ENCODE data around the gene GPR183. TPM values are rescaled to one million over a fixed set of nuclear protein-coding genes. Genes with fewer than 3 reads are reported as not detected.

The GPR183 gene
- total RNA-seq, 1 donor from 2014 or later = not detected

- TF ChIP-seq CTCF (conservative IDR thresholded peaks at IDR 0.05) = no peak
- no peaks in the 10 kb centered on the region for H3K27me3 Mint-ChIP-seq (ENCODE audit: low read depth)
- H3K9me3 Mint-ChIP-seq = no peaks in the 10 kb centered on the region
- no peaks in the 10 kb centered on the region for H3K36me3 Mint-ChIP-seq (ENCODE audit: low read depth)
- H3K27ac Mint-ChIP-seq (ENCODE audit: unreplicated experiment) = no peak overlapping the region
- H3K4me3 Mint-ChIP-seq = no peak overlapping the region
- H3K4me1 Mint-ChIP-seq = no peaks in the 10 kb centered on the region
- no peak for DNase-seq (ENCODE audit: low read depth, low spot score)
Measured at GRCh38 chr13:99297331-99297730, 9.9 kb downstream of the GPR183 start.

- Mint-ChIP-seq H3K27ac (ENCODE audit: unreplicated experiment) (no peak overlapping the region), H3K4me1 (no peaks in the 10 kb centered on the region), H3K9me3 (no peaks in the 10 kb centered on the region), H3K4me3 (no peak overlapping the region), H3K36me3 (ENCODE audit: low read depth) (no peaks in the 10 kb centered on the region), H3K27me3 (ENCODE audit: low read depth) (no peaks in the 10 kb centered on the region)
- no peak for TF ChIP-seq CTCF (conservative IDR thresholded peaks at IDR 0.05)
- DNase-seq (ENCODE audit: low read depth, low spot score) = no peak
Measured at GRCh38 chr13:99296398-99296797, 10.8 kb downstream of the GPR183 start.

GRCh38 chr13:99295488-99296252, 11.5 kb downstream of the GPR183 start:
- no peak overlapping the region for H3K27ac Mint-ChIP-seq (ENCODE audit: unreplicated experiment)
- H3K36me3 Mint-ChIP-seq (ENCODE audit: low read depth) = no peaks in the 10 kb centered on the region
- no peaks in the 10 kb centered on the region for H3K4me1 Mint-ChIP-seq

GRCh38 chr13:99294958-99295357, 12.2 kb downstream of the GPR183 start:
- Mint-ChIP-seq H3K27me3 (ENCODE audit: low read depth) (no peaks in the 10 kb centered on the region), H3K9me3 (no peaks in the 10 kb centered on the region), H3K4me3 (no peak overlapping the region), H3K36me3 (ENCODE audit: low read depth) (no peaks in the 10 kb centered on the region), H3K4me1 (no peaks in the 10 kb centered on the region), H3K27ac (ENCODE audit: unreplicated experiment) (no peak overlapping the region)
- no peak for TF ChIP-seq CTCF (conservative IDR thresholded peaks at IDR 0.05)
- no peak for DNase-seq (ENCODE audit: low read depth, low spot score)

More at GRCh38 chr13:99295488-99296252, 11.5 kb downstream of the GPR183 start:
- no peak for TF ChIP-seq CTCF (conservative IDR thresholded peaks at IDR 0.05)
- Mint-ChIP-seq H3K27me3 (ENCODE audit: low read depth) (no peaks in the 10 kb centered on the region), H3K9me3 (no peaks in the 10 kb centered on the region), H3K4me3 (no peak overlapping the region)
- no peak for DNase-seq (ENCODE audit: low read depth, low spot score)

- TF ChIP-seq CTCF (conservative IDR thresholded peaks at IDR 0.05) = no peak
- H3K27ac Mint-ChIP-seq (ENCODE audit: unreplicated experiment) = no peak overlapping the region
- no peaks in the 10 kb centered on the region for H3K27me3 Mint-ChIP-seq (ENCODE audit: low read depth)
- DNase-seq (ENCODE audit: low read depth, low spot score) = no peak
- no peaks in the 10 kb centered on the region for H3K9me3 Mint-ChIP-seq
- H3K4me3 Mint-ChIP-seq = no peak overlapping the region
- no peaks in the 10 kb centered on the region for H3K36me3 Mint-ChIP-seq (ENCODE audit: low read depth)
- no peaks in the 10 kb centered on the region for H3K4me1 Mint-ChIP-seq
Measured at GRCh38 chr13:99294198-99294597, 13.0 kb downstream of the GPR183 start.
